Loucy (cell line): ENCODE results near the gene ACTN1.

Experiments
- EZH2phosphoT487 ChIP-seq: fragments of 200-600 bp; IDR thresholded peaks from 2 replicates; pipeline ENCODE4 v1.6.1; 2018; ENCODE audit warnings: antibody characterized with exemption, mild to moderate bottlenecking, moderate library complexity, borderline replicate concordance
- TF ChIP-seq, protein P1 (sequence below): fragments of 200-600 bp; sonication (generic); conservative IDR thresholded peaks from 2 replicates; pipeline ENCODE4 v1.5.1; 2014; ENCODE audit warnings: mild to moderate bottlenecking, antibody characterized with exemption, low read length

DNA sequence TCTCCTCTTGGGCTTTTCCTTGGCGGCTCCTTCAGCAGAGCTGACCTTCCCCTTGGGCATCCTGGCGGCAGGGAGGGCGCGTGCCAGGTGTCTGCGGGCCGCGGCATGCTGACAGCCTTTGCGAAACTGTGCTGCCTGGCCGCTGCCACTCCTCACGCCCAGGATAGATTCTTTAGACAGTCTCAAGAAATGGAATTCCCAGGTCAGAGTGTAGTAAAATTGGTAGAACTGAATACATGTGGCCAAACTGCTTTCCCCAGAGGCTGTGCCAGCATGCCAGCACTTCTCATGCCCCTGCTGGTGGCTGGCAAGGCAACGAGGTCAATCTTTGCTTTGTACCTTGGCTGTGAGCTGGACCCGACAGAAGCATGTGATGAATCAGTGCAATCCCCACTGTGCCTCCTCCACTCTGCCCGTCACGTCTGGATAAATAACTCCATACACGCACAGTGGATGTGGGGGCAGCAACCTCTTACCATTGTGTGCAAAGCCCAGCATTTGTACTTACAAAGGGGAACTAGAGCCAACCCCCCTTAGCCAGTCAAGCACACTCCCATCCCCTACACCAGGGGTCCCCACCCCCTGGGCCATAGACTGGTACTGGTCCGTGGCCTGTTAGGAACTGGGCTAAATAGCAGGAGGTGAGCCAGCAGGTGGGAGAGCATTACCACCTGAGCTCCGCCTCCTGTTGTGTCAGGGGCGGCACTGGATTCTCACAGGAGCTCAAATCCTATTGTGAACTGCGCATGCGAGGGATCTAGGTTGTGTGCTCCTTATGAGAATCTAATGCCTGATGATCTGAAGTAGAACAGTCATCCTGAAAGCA lies 90.9 kb downstream of the ACTN1 start:
- TF ChIP-seq, protein P1, sequence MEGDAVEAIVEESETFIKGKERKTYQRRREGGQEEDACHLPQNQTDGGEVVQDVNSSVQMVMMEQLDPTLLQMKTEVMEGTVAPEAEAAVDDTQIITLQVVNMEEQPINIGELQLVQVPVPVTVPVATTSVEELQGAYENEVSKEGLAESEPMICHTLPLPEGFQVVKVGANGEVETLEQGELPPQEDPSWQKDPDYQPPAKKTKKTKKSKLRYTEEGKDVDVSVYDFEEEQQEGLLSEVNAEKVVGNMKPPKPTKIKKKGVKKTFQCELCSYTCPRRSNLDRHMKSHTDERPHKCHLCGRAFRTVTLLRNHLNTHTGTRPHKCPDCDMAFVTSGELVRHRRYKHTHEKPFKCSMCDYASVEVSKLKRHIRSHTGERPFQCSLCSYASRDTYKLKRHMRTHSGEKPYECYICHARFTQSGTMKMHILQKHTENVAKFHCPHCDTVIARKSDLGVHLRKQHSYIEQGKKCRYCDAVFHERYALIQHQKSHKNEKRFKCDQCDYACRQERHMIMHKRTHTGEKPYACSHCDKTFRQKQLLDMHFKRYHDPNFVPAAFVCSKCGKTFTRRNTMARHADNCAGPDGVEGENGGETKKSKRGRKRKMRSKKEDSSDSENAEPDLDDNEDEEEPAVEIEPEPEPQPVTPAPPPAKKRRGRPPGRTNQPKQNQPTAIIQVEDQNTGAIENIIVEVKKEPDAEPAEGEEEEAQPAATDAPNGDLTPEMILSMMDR = no peak
- no peak for TF ChIP-seq EZH2phosphoT487
